GM12801 (cell line): ENCODE results near the gene MAPK11.

Experiments
- TF ChIP-seq, protein P1 (sequence below): IDR thresholded peaks from one replicate; pipeline ENCODE4 v1.5.1; 2011; ENCODE audit warnings: control low read depth; ENCODE audit not compliant: insufficient read length; ENCODE audit errors: extremely low read depth

Gene MAPK11

DNA sequence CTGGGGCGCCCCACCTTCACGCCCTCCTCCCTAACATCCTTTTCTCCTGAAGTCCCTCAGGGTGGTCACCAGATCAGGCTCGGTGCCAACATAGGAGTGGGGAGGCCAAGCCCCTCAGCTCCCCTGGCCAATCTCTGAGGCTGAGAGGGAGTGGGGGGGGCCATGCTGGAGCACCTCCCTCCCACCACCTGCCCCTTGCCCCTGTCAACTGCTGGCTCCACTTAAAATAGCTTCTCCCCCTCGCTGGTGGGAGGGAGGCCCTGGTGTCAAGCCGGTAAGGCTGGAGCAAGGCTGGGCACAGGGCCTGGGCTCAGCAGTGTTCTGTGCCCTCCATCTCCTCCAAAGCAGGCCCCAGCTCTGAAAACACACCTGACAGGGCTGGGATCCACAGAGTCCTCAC is 32.4 kb upstream of the MAPK11 start:
- TF ChIP-seq, protein P1, sequence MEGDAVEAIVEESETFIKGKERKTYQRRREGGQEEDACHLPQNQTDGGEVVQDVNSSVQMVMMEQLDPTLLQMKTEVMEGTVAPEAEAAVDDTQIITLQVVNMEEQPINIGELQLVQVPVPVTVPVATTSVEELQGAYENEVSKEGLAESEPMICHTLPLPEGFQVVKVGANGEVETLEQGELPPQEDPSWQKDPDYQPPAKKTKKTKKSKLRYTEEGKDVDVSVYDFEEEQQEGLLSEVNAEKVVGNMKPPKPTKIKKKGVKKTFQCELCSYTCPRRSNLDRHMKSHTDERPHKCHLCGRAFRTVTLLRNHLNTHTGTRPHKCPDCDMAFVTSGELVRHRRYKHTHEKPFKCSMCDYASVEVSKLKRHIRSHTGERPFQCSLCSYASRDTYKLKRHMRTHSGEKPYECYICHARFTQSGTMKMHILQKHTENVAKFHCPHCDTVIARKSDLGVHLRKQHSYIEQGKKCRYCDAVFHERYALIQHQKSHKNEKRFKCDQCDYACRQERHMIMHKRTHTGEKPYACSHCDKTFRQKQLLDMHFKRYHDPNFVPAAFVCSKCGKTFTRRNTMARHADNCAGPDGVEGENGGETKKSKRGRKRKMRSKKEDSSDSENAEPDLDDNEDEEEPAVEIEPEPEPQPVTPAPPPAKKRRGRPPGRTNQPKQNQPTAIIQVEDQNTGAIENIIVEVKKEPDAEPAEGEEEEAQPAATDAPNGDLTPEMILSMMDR: no peak

- TF ChIP-seq, protein P1: no peak
Measured at GRCh38 chr22:50302041-50302541, 31.9 kb upstream of the MAPK11 start.

GRCh38 chr22:50301581-50301991 is 31.4 kb upstream of the MAPK11 start:
- TF ChIP-seq, protein P1: no peak

DNA sequence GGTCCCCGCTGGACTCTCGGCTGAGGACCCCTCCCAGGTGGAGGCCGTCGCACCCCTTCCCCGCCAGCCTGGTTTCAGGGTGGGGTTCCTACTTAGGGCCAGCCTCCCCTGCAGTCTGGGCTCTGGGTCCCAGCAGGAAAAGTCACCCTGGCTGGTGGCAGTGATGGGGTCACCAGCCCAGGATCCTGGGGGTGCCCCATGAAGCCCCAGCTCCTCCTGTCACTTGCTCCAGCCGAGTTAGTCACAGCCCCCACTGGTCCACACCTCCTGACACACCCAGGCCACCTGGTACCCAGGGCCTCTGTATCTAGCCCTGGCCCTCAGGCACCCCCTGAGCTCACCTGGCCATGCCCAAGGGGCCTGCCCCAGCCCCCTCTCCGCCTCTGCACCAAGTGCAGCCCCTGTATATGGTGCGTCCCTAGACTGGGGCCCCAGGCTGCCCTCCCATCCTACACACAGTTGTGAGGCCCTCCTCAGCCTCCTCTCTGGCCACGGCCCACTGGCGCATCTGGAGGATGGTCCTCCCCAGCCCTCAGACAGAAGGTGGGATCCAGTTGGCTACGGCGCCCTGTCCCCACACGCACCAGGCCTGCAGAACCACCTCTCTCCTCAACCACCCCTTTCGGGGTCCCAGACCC is 30.6 kb upstream of the MAPK11 start:
- TF ChIP-seq, protein P1: no peak

GRCh38 chr22:50299785-50300619 is 29.8 kb upstream of the MAPK11 start:
- TF ChIP-seq, protein P1: no peak

DNA sequence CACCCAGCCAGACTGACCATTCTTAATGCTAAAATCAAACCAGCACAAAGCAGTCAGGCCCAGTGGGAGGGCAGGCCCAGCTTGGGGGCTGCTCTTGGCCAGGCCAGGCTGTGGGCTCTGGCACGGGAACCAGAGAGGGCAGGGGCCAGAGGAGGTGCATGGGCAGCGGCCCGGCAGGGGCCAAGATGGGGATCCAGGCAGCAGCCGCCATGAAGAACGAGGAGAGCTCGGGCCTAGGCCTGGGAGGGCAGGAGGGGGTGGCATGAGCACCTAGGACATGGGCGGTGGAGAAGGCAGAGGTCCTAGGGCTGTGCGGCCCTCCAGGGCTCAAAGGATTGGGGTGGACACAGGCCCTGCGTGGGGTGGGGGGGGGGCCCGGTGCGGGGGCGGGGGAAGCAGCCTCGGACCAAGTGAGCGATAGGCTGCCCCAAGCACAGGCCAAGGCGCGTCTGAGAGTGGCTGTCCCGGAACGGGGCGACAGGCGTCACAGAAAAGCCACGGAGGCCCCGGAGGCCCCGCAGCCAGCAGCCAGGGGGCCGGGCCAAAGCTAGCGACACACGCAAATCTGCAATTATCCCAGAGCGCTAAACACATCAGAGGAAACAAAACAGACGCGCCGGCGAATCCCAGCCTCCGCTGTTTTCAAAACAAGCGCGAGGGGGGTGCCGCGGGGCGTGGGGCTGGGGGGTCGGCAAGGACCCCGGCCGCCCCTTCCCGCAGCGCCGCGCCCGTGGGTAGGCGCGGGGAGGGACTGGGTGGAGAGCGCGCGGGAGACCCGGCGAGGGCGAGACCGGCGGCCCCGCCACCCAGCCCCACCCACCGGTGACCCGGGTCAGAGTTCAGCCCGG is 29.0 kb upstream of the MAPK11 start:
- TF ChIP-seq, protein P1: no peak

- TF ChIP-seq, protein P1: no peak
Measured at GRCh38 chr22:50298266-50298637, 28.1 kb upstream of the MAPK11 start.
